LNCAP (cell line): ENCODE measurements around the gene OSBPL2.

ENCODE experiments used
- CTCF ChIP-seq: fragments of 450-650 bp; IDR thresholded peaks from 2 replicates; pipeline ENCODE4 v1.5.1; 2017; ENCODE audit warnings: mild to moderate bottlenecking

The OSBPL2 gene

DNA sequence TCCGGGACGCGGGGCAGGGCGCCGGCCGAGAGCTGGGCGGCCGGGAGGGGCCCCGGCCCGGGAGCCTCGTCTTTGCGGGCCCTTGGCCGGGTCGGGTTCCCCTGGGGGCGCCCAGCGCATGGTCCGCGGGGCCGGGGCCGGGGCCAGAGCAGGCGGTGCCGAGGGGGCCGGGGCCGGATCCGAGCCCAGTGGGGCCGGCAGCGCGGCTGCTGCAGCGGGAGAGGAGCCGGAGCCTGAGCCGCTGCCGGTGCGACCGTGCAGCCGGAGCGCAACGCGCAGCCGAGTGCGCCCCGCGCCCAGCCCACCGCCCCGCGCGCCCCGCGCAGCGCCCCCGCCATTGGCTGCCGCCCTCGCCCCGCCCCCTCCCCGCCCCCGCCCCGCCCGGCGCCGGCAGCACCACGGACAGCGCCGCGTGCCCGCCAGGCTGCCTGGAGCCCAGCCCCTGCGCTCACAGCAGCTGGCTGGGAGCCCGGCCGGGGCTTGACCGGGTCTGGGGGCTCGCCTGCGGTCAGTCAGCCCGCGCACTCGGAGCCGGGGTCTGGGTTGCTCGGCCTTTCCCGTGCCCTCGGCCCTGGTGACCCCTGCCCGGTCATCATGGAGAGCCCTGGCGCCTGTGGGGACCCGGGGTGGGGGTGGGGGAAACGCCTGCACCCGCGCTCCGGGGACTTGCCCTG is 18.2 kb upstream of the OSBPL2 start, which contains the start of gene HRH3:
Gene HRH3, minus strand, starts transcription at position 287 of the 674 bp plus-strand sequence. CDS start 308 bp downstream, outside the sequence.
- no peak for TF ChIP-seq CTCF

DNA sequence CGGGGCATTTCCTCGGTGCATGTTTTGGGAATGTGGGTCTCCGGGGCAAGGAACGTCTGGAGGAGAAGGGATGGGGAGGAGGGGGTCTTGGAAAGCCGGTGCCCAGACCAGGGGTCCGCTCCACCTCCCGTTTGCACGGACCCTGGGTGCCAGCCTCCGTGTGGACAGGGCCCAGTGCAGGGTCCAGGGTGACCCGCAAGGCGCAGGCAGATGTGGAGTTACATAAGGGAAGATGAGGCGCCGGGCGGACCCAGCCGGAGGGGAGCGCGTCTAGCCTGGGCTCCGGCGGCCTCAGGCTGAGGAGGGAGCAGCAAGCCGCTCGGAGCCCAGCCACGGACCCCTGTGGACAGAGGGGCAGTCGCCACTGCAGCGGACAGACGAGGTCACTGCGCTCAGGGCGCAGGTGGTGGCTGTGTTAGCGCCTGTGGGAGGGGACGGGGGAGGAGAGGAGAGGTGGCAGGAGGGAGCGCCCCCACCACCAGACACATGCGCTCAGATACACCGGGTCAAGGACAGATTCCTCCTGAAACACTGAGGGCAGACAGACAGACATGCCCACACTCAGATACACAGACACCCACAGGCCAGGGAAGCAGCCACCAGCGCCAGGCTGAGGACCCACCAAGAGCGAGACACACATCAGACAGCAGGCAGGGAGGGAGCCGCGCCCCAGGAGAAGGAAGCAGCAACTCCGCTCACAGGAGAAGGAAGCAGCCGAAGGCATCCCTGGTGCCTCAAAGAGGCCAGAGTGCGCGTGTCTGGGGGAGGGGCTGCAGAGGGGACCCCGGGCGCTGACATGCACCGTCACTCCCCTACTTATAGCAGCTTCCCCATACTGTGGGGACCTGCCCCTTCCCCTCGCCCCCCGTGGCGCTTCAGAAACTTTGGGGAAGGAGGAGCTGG is 17.4 kb upstream of the OSBPL2 start:
- no peak for TF ChIP-seq CTCF

DNA sequence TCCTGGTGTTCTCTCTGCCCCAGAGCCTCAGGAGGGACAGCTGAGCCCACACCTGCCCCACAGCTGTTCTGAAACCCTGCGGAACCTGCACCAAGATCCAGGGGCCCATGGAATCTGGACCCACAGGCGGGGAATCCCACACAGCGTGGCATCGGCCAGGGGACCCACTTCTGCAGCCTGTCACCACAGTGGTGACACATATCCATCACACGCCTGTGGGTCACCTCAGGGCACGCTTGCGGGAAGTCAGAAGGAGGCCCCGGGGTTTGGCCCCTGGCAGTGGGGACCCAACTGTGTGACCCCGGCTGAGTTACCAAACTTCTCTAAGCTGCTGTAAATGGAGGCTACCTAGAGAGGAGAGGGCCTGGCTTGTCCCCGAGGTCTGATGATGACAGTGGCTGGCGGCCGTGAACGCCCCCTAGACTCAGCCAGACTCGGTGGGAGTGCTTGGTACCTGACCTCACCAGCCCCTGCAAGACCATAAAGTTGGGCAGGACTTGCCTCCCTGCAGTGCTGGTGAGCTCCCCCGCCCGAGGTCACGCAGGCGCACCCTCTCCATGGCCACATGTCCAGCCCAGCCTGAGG is 16.0 kb upstream of the OSBPL2 start:
- TF ChIP-seq CTCF = no peak

DNA sequence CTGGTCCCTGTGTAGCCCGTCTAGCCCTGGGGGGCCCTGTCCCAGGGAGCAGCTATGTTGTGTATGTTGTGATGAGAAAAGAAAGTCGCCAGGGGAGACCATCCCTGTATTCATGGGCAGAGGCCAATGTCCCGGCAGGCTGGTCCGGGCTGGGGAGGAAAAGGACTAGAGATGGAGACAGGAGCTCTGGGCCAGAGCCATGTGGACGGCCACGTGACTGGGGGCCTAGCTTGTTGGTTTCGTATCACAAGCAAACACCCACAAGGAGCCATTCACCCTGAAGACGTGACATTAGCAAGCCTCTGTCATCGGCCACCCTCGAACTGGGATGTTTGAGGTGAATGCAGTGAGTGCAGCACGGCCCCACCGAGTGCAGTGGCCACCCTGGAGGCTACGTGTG is 15.3 kb upstream of the OSBPL2 start:
- no peak for TF ChIP-seq CTCF

DNA sequence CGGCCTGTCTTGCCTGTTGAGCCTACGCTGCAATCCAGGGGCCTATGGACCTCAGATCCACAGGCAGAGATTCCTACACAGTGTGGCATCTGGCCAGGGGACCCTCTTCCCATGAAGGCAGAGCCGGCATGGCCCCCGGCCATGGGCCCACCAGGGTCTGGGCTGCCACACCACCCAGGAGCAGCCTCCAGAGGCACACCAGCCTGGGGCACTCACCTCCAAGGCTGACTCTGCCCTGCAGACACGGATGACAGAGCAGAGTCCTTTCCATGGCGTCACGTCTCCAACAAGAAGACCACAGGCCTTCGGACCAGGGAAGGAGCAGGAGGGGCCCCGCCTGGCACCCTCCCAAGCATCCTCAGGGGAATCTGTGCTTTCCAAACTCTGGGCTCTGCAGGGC is 14.8 kb upstream of the OSBPL2 start:
- TF ChIP-seq CTCF = no peak

GRCh38 chr20:62224113-62224855 is 14.0 kb upstream of the OSBPL2 start:
- TF ChIP-seq CTCF = no peak

GRCh38 chr20:62225026-62225425 is 13.3 kb upstream of the OSBPL2 start:
- TF ChIP-seq CTCF = no peak
